IMR-90 (cell line): ENCODE data around the gene MIEF2. TPM values are rescaled to one million over a fixed set of nuclear protein-coding genes. Genes with fewer than 3 reads are reported as not detected.
"Not testable (repeated sequence)": the region's sequence is repeated elsewhere in the genome, so short reads cannot be mapped to it uniquely, and the experiment has no call there.

Experiments
- ATAC-seq: fragments of 200-7000 bp; cut with Tn5 transposase; 2 replicates; pipeline ENCODE4 v1.9.1; 2020; ENCODE audit warnings: low read depth, mild to moderate bottlenecking, moderate library complexity
- BruUV-seq: library from RNA; stranded (reverse); fragments of 400-500 nt; replicated peaks from 2 replicates; lab custom pipeline; 2021; lab: Mats Ljungman, UMichigan
- CTCF ChIA-PET: fragments of 300-600 bp; formaldehyde crosslinking; extraction: SDS; loops from one replicate; lab custom pipeline; 2021; ENCODE audit warnings: antibody characterized with exemption; lab: Yijun Ruan, JAX
- POLR2A ChIA-PET: fragments of 300-600 bp; sonication (Branson Sonifier 250); formaldehyde crosslinking; loops from one replicate; lab custom pipeline; 2022; ENCODE audit warnings: antibody characterized with exemption; ENCODE audit not compliant: unreplicated experiment; lab: Charles Lee
- DNase-seq: peaks from one replicate; pipeline ENCODE4 v3.0.0; 2013
- H2AFZ ChIP-seq: replicated peaks from 2 replicates; pipeline ENCODE3; 2013; ENCODE audit warnings: low read length, mild to moderate bottlenecking; ENCODE audit not compliant: poor library complexity
- H2AK5ac ChIP-seq: 2 replicates; pipeline ENCODE4 v1.6.1; 2013; ENCODE audit warnings: low read depth, low read length, inconsistent platforms
- H2AK9ac ChIP-seq: replicated peaks from 2 replicates; pipeline ENCODE3; 2013; ENCODE audit warnings: mild to moderate bottlenecking, low read depth, low read length, moderate library complexity; ENCODE audit not compliant: poor library complexity
- H2BK120ac ChIP-seq: 2 replicates; pipeline ENCODE4 v1.6.1; 2013; ENCODE audit warnings: low read depth, low read length, inconsistent platforms
- H2BK15ac ChIP-seq: 3 replicates; pipeline ENCODE4 v1.6.1; 2013; ENCODE audit warnings: low read depth, low read length, inconsistent platforms
- H2BK20ac ChIP-seq: 2 replicates; pipeline ENCODE4 v1.6.1; 2013; ENCODE audit warnings: low read depth, mild to moderate bottlenecking, inconsistent platforms, low read length, moderate library complexity
- H2BK5ac ChIP-seq: 2 replicates; pipeline ENCODE4 v1.6.1; 2013; ENCODE audit warnings: mild to moderate bottlenecking, low read depth, low read length, inconsistent platforms; ENCODE audit not compliant: poor library complexity, severe bottlenecking
- H3K14ac ChIP-seq: replicated peaks from 2 replicates; pipeline ENCODE4 v1.6.1; 2013; ENCODE audit warnings: low read depth, low read length, inconsistent platforms
- H3K18ac ChIP-seq: 2 replicates; pipeline ENCODE4 v1.6.1; 2013; ENCODE audit warnings: low read depth, low read length, control low read depth
- H3K23ac ChIP-seq: 2 replicates; pipeline ENCODE4 v1.6.1; 2013; ENCODE audit warnings: low read depth, low read length, inconsistent platforms
- H3K27ac ChIP-seq: 2 replicates; pipeline ENCODE4 v1.5.1; 2013; ENCODE audit warnings: mild to moderate bottlenecking, control low read depth, low read length; ENCODE audit not compliant: insufficient read depth
- H3K27me3 ChIP-seq: 2 replicates; pipeline ENCODE4 v1.6.1; 2013; ENCODE audit warnings: low read length; ENCODE audit not compliant: control insufficient read depth, insufficient read depth
- H3K36me3 ChIP-seq: 2 replicates; pipeline ENCODE4 v1.6.1; 2013; ENCODE audit warnings: low read length, mixed read lengths; ENCODE audit not compliant: control insufficient read depth, insufficient read depth
- H3K4ac ChIP-seq: 2 replicates; pipeline ENCODE4 v1.6.1; 2013; ENCODE audit warnings: low read depth, low read length, inconsistent platforms
- H3K4me1 ChIP-seq: 2 replicates; pipeline ENCODE4 v1.6.1; 2013; ENCODE audit warnings: low read length, mixed read lengths; ENCODE audit not compliant: control insufficient read depth, insufficient read depth
- H3K4me2 ChIP-seq: 2 replicates; pipeline ENCODE4 v1.6.1; 2013; ENCODE audit warnings: low read depth, mild to moderate bottlenecking, control low read depth, low read length, moderate library complexity
- H3K4me3 ChIP-seq: 2 replicates; pipeline ENCODE4 v1.5.1; 2013; ENCODE audit warnings: low read depth, mild to moderate bottlenecking, control low read depth, low read length, moderate library complexity; ENCODE audit not compliant: insufficient read depth
- H3K56ac ChIP-seq: 2 replicates; pipeline ENCODE4 v1.6.1; 2013; ENCODE audit warnings: low read length, inconsistent platforms; ENCODE audit not compliant: insufficient read depth; ENCODE audit errors: extremely low read depth
- H3K79me1 ChIP-seq, 2 experiments: 2 replicates each; pipeline ENCODE4 v1.6.1; 2013; ENCODE audit warnings: low read length in 2 of 2, inconsistent platforms in 1 of 2, low read depth in 1 of 2
- H3K9ac ChIP-seq: 2 replicates; pipeline ENCODE4 v1.6.1; 2013; ENCODE audit warnings: low read depth, low read length, control low read depth
- H3K9me1 ChIP-seq: 2 replicates; pipeline ENCODE4 v1.6.1; 2013; ENCODE audit warnings: low read length, inconsistent platforms; ENCODE audit not compliant: insufficient read depth
- H3K9me3 ChIP-seq: 2 replicates; pipeline ENCODE4 v1.6.1; 2013; ENCODE audit warnings: low read length; ENCODE audit not compliant: control insufficient read depth, insufficient read depth
- H4K20me1 ChIP-seq: 2 replicates; pipeline ENCODE4 v1.6.1; 2013; ENCODE audit warnings: low read length, inconsistent platforms; ENCODE audit not compliant: insufficient read depth
- H4K5ac ChIP-seq: 2 replicates; pipeline ENCODE4 v1.6.1; 2013; ENCODE audit warnings: mild to moderate bottlenecking, low read depth, low read length, control low read depth
- H4K8ac ChIP-seq, 2 experiments: 2 replicates each; pipeline ENCODE4 v1.6.1; 2013; ENCODE audit warnings: low read depth in 2 of 2, low read length in 2 of 2, control low read depth in 1 of 2, inconsistent platforms in 1 of 2
- H4K91ac ChIP-seq: 2 replicates; pipeline ENCODE4 v1.6.1; 2013; ENCODE audit warnings: low read depth, low read length, inconsistent platforms; ENCODE audit not compliant: insufficient read depth
- BHLHE40 ChIP-seq: fragments of 150-350 bp; IDR thresholded peaks from 2 replicates; pipeline ENCODE4 v1.6.1; 2016; ENCODE audit warnings: mild to moderate bottlenecking, low read depth, low read length
- whole genome bisulfite sequencing, 2 experiments: methylation state at CpG; one replicate each; pipeline versions ENCODE4 v1.1.5 to v1.1.7; 2013; ENCODE audit warnings: missing lambda C conversion rate in 2 of 2; ENCODE audit not compliant: insufficient read length in 1 of 2; ENCODE audit errors: extremely low coverage in 2 of 2; 5-methylcytosine and 5-hydroxymethylcytosine counted together
- dilution Hi-C: fragments of 300-500 bp; cut with HindIII; formaldehyde crosslinking; loops from one replicate; pipeline ENCODE4 v1.14.3; 2018; ENCODE audit warnings: low sequenced_read_pairs; ENCODE audit not compliant: unreplicated experiment
- in situ Hi-C: fragments of 300-500 bp; cut with MboI; formaldehyde crosslinking; loops from 3 replicates; pipeline ENCODE4 v1.14.3; 2019; ENCODE audit warnings: low sequenced_read_pairs, inconsistent platforms, mixed read lengths
- intact Hi-C: fragments of 100-400 bp; cut with micrococcal nuclease; formaldehyde crosslinking; loops from 2 replicates; pipeline ENCODE4 v1.10.0; 2022
- polyA plus RNA-seq, 3 experiments: library from polyadenylated mRNA; depleted of rRNA; stranded (reverse); fragments of >200 nt; gene quantifications; 2 replicates each; pipeline ENCODE4 v1.2.3, GENCODE V29; 2012; ENCODE audit warnings: low replicate concordance in 1 of 3
- total RNA-seq: library from RNA; depleted of rRNA; stranded (reverse); fragments of >200 nt; gene quantifications from 2 replicates; pipeline ENCODE4 v1.2.3, GENCODE V29; 2012

The MIEF2 gene
- total and polyA plus RNA-seq, 2 of the 4 experiments (the other 2 are of a cell fraction) = 9.1 to 26.6 TPM

DNA sequence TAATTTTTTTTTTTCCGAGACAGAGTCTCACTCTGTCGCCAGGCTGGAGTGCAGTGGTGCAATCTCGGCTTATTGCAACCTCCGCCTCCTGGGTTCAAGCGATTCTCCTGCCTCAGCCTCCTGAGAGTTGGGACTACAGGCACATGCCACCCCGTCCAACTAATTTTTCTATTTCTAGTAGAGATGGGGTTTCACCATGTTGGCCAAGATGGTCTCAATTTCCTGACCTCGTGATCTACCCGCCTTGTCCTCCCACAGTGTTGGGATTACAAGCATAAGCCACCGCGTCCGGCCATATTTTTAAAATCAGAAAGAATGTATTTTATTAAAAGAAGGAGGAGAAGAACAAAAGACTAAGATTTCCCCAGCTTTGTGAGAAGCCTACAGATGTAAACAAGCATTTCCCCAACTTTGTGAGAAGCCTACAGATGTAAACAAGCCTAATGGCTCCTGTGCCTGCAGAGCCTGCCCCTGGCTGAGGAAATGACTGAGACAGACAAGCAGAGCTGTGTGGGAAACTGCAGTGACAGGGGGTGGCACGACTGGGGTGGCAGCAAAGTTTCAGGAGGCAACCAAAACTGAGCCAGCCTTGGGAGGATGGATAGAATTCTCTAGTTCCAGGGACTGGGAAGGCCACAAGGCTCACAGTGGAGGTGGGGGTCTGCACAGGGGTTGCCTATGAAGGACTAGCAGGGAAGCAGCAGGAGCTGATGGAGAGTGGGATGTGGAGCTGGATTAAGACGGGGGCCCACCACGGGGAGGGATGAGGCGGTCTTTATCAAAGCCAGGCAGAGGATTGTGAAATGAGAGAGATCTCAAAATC lies 31.5 kb downstream of the MIEF2 start (continued):
- TF ChIP-seq BHLHE40 = no peak

DNA sequence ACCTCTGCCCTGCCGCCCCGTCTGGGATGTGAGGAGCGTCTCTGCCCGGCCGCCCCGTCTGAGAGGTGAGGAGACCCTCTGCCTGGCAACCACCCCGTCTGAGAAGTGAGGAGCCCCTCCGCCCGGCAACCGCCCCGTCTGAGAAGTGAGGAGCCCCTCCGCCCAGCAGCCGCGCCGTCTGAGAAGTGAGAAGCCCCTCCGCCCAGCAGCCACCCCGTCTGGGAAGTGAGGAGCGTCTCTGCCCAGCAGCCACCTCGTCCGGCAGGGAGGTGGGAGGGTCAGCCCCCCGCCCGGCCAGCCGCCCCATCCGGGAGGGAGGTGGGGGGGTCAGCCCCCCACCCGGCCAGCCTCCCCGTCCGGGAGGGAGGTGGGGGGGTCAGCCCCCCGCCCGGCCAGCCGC lies 37.6 kb downstream of the MIEF2 start:
- intact Hi-C loops, H2AFZ ChIP-seq, in situ Hi-C loops, H3K27me3 ChIP-seq, POLR2A ChIA-PET, H3K9ac ChIP-seq, H3K9me3 ChIP-seq, H4K8ac ChIP-seq, H2AK5ac ChIP-seq, H2BK15ac ChIP-seq, H3K4me3 ChIP-seq, CTCF ChIA-PET, H3K4me2 ChIP-seq, H2BK5ac ChIP-seq, H3K4ac ChIP-seq, BruUV-seq, ATAC-seq, H2AK9ac ChIP-seq, H2BK20ac ChIP-seq, H3K27ac ChIP-seq, H3K79me1 ChIP-seq, DNase-seq, H3K14ac ChIP-seq, H4K20me1 ChIP-seq, H3K4me1 ChIP-seq, H3K18ac ChIP-seq, H4K5ac ChIP-seq, H3K56ac ChIP-seq, H4K91ac ChIP-seq, dilution Hi-C loops, H3K9me1 ChIP-seq, H2BK120ac ChIP-seq, H3K23ac ChIP-seq: not testable (repeated sequence)
- WGBS, 2 experiments = no CpG with 5 or more reads among the region's 30 CpGs
- peaks cover 48% of the 10 kb centered on the region for H3K36me3 ChIP-seq
